ENCODE results near the gene USP25.

USP25 gene

GRCh38 chr21:15809065-15809464 lies 79.3 kb downstream of the USP25 start:
- DNase-seq (ENCODE audit: low read depth in 2 of 2, low spot score in 1 of 2): no peak

GRCh38 chr21:15809818-15810217 lies 80.0 kb downstream of the USP25 start:
- DNase-seq (ENCODE audit: low read depth in 2 of 2, low spot score in 1 of 2): no peak

GRCh38 chr21:15815285-15815684 lies 85.5 kb downstream of the USP25 start:
- DNase-seq (ENCODE audit: low read depth in 2 of 2, low spot score in 1 of 2): no peak

GRCh38 chr21:15820327-15820726 lies 90.5 kb downstream of the USP25 start:
- DNase-seq (ENCODE audit: low read depth in 2 of 2, low spot score in 1 of 2): no peak

GRCh38 chr21:15820852-15821379 lies 91.1 kb downstream of the USP25 start:
- no peak for DNase-seq (ENCODE audit: low read depth in 2 of 2, low spot score in 1 of 2)

GRCh38 chr21:15823486-15824150 lies 93.8 kb downstream of the USP25 start:
- DNase-seq (ENCODE audit: low read depth in 2 of 2, low spot score in 1 of 2): no peak

GRCh38 chr21:15825700-15826099 lies 95.9 kb downstream of the USP25 start:
- no peak for DNase-seq (ENCODE audit: low read depth in 2 of 2, low spot score in 1 of 2)

- no peak for DNase-seq (ENCODE audit: low read depth in 2 of 2, low spot score in 1 of 2)
Measured at GRCh38 chr21:15826147-15826780, 96.5 kb downstream of the USP25 start.

GRCh38 chr21:15826908-15827601 lies 97.3 kb downstream of the USP25 start:
- DNase-seq (ENCODE audit: low read depth in 2 of 2, low spot score in 1 of 2): no peak

- DNase-seq (ENCODE audit: low read depth in 2 of 2, low spot score in 1 of 2): no peak
Measured at GRCh38 chr21:15831497-15831896, 101.7 kb downstream of the USP25 start.

GRCh38 chr21:15837645-15838044 lies 107.9 kb downstream of the USP25 start:
- no peak for DNase-seq (ENCODE audit: low read depth in 2 of 2, low spot score in 1 of 2)

- DNase-seq (ENCODE audit: low read depth in 2 of 2, low spot score in 1 of 2): no peak
Measured at GRCh38 chr21:15839026-15839425, 109.2 kb downstream of the USP25 start.

- DNase-seq (ENCODE audit: low read depth in 2 of 2, low spot score in 1 of 2): no peak
Measured at GRCh38 chr21:15839601-15840000, 109.8 kb downstream of the USP25 start.

GRCh38 chr21:15840406-15840805 lies 110.6 kb downstream of the USP25 start:
- DNase-seq (ENCODE audit: low read depth in 2 of 2, low spot score in 1 of 2): no peak

GRCh38 chr21:15841856-15842564 lies 112.2 kb downstream of the USP25 start:
- DNase-seq (ENCODE audit: low read depth in 2 of 2, low spot score in 1 of 2): no peak

- DNase-seq (ENCODE audit: low read depth in 2 of 2, low spot score in 1 of 2): no peak
Measured at GRCh38 chr21:15842565-15842880, 112.7 kb downstream of the USP25 start.

- DNase-seq (ENCODE audit: low read depth in 2 of 2, low spot score in 1 of 2): no peak
Measured at GRCh38 chr21:15843766-15844165, 114.0 kb downstream of the USP25 start.

- DNase-seq (ENCODE audit: low read depth in 2 of 2, low spot score in 1 of 2): no peak
Measured at GRCh38 chr21:15848634-15849560, 119.1 kb downstream of the USP25 start.

- no peak for DNase-seq (ENCODE audit: low read depth in 2 of 2, low spot score in 1 of 2)
Measured at GRCh38 chr21:15849927-15850326, 120.1 kb downstream of the USP25 start.

GRCh38 chr21:15850645-15851044 lies 120.9 kb downstream of the USP25 start:
- DNase-seq (ENCODE audit: low read depth in 2 of 2, low spot score in 1 of 2): no peak

- no peak for DNase-seq (ENCODE audit: low read depth in 2 of 2, low spot score in 1 of 2)
Measured at GRCh38 chr21:15852146-15852545, 122.4 kb downstream of the USP25 start.

Measured in stimulated activated CD8-positive, alpha-beta memory T cell treated with anti-CD3 and anti-CD28 coated beads, Interleukin-4, amount 100 ng/mL, for 1 hour (primary cell).